GM18517 (cell line): ENCODE data around the gene DOK6.

Experiments
- ATAC-seq: cut with Tn5 transposase; IDR thresholded peaks from one replicate; pipeline ENCODE4 v1.9.1; 2021; ENCODE audit warnings: mild to moderate bottlenecking, moderate library complexity; ENCODE audit not compliant: unreplicated experiment

DOK6 gene

GRCh38 chr18:69537183-69537582 is 136.5 kb downstream of the DOK6 start:
- no peak for ATAC-seq

- no peak for ATAC-seq
These were observed 138.2 kb downstream of the DOK6 start for GRCh38 chr18:69538849-69539248.

- no peak for ATAC-seq
These were observed 138.7 kb downstream of the DOK6 start for GRCh38 chr18:69539404-69539803.

- no peak for ATAC-seq
These were observed 155.5 kb downstream of the DOK6 start for GRCh38 chr18:69556228-69556627.

GRCh38 chr18:69557282-69557681 is 156.6 kb downstream of the DOK6 start:
- ATAC-seq, result no peak

GRCh38 chr18:69558052-69558451 is 157.4 kb downstream of the DOK6 start:
- no peak for ATAC-seq

GRCh38 chr18:69559604-69560003 is 158.9 kb downstream of the DOK6 start:
- no peak for ATAC-seq

GRCh38 chr18:69564602-69565001 is 163.9 kb downstream of the DOK6 start:
- ATAC-seq, result no peak

- no peak for ATAC-seq
These were observed 167.3 kb downstream of the DOK6 start for GRCh38 chr18:69567813-69568488.

- ATAC-seq, result no peak
These were observed 168.4 kb downstream of the DOK6 start for GRCh38 chr18:69569133-69569532.

- ATAC-seq, result no peak
These were observed 173.7 kb downstream of the DOK6 start for GRCh38 chr18:69574401-69574800.

- ATAC-seq, result peak; percentile 86
These were observed 179.4 kb downstream of the DOK6 start for GRCh38 chr18:69580107-69580506.

- ATAC-seq, result no peak
These were observed 183.7 kb downstream of the DOK6 start for GRCh38 chr18:69584429-69584828.

GRCh38 chr18:69585696-69586095 is 185.0 kb downstream of the DOK6 start:
- ATAC-seq, result no peak

GRCh38 chr18:69586537-69586936 is 185.8 kb downstream of the DOK6 start:
- no peak for ATAC-seq

GRCh38 chr18:69588301-69588700 is 187.6 kb downstream of the DOK6 start:
- ATAC-seq, result no peak

GRCh38 chr18:69590150-69590549 is 189.5 kb downstream of the DOK6 start:
- ATAC-seq, result no peak

GRCh38 chr18:69596345-69596744 is 195.7 kb downstream of the DOK6 start:
- no peak for ATAC-seq

GRCh38 chr18:69597561-69597960 is 196.9 kb downstream of the DOK6 start:
- no peak for ATAC-seq

GRCh38 chr18:69599377-69599776 is 198.7 kb downstream of the DOK6 start:
- ATAC-seq, result no peak

- no peak for ATAC-seq
These were observed 211.6 kb downstream of the DOK6 start for GRCh38 chr18:69612242-69612641.

- ATAC-seq, result no peak
These were observed 215.4 kb downstream of the DOK6 start for GRCh38 chr18:69616114-69616513.

GRCh38 chr18:69617408-69617807 is 216.7 kb downstream of the DOK6 start:
- ATAC-seq, result no peak
